ENCODE results near the gene ADK.

The ADK gene

DNA sequence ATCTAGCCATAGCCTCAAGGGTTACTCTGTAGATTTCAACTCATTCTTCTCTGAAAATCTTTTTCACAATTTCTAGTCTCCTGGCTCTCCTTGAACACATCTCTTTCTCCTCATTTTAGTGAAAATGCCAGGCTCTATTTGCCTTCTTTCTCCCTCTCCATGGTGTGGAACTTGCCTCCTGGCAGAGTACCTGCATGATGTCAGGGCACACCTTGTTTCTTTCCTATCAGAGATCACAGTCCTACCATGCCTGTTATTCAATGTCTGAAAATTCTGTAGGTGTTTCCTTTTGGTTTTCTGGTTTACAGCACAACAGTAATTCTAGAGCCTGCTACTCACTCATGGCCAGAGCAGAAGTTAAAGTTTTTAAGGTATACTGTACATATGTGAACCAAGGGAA is 237.8 kb downstream of the ADK start:
- TF ChIP-seq POLR2AphosphoS5 (IDR thresholded peaks at IDR 0.05; ENCODE audit: low read depth, low read length) (no peak), FOXP2 (optimal IDR thresholded peaks at IDR 0.05; ENCODE audit: borderline replicate concordance, extremely low read depth, extremely low read length, insufficient read depth) (no peak), SIN3A (IDR thresholded peaks at IDR 0.05; ENCODE audit: borderline replicate concordance, insufficient read depth, low read length) (no peak), TAF1 (IDR thresholded peaks at IDR 0.05; ENCODE audit: borderline replicate concordance, insufficient read depth, low read length) (no peak)
- TF ChIP-seq, protein P1, sequence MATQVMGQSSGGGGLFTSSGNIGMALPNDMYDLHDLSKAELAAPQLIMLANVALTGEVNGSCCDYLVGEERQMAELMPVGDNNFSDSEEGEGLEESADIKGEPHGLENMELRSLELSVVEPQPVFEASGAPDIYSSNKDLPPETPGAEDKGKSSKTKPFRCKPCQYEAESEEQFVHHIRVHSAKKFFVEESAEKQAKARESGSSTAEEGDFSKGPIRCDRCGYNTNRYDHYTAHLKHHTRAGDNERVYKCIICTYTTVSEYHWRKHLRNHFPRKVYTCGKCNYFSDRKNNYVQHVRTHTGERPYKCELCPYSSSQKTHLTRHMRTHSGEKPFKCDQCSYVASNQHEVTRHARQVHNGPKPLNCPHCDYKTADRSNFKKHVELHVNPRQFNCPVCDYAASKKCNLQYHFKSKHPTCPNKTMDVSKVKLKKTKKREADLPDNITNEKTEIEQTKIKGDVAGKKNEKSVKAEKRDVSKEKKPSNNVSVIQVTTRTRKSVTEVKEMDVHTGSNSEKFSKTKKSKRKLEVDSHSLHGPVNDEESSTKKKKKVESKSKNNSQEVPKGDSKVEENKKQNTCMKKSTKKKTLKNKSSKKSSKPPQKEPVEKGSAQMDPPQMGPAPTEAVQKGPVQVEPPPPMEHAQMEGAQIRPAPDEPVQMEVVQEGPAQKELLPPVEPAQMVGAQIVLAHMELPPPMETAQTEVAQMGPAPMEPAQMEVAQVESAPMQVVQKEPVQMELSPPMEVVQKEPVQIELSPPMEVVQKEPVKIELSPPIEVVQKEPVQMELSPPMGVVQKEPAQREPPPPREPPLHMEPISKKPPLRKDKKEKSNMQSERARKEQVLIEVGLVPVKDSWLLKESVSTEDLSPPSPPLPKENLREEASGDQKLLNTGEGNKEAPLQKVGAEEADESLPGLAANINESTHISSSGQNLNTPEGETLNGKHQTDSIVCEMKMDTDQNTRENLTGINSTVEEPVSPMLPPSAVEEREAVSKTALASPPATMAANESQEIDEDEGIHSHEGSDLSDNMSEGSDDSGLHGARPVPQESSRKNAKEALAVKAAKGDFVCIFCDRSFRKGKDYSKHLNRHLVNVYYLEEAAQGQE (IDR thresholded peaks at IDR 0.05; ENCODE audit: insufficient read depth in 1 of 2, low read depth in 2 of 2, low read length in 2 of 2), result no peak

DNA sequence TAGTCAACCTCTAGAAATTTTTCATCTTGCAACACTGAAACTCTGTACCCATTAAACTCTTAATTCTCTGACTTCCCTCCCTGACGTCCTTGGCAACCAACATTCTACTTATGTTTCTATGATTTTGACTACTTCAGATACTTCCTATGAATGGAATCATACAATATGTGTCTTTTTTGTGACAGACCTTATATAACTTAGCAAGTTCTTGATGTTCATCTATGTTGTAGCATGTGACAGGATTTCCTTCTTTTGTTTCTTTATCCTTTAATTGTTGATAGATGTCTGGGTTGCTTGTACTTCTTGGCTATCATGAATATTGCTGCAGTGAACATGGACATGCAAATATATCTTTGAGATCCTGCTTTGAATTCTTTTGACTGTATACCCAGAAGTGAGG is 240.8 kb downstream of the ADK start:
- TF ChIP-seq SIN3A (IDR thresholded peaks at IDR 0.05; ENCODE audit: borderline replicate concordance, insufficient read depth, low read length) (no peak), FOXP2 (optimal IDR thresholded peaks at IDR 0.05; ENCODE audit: borderline replicate concordance, extremely low read depth, extremely low read length, insufficient read depth) (no peak), TAF1 (IDR thresholded peaks at IDR 0.05; ENCODE audit: borderline replicate concordance, insufficient read depth, low read length) (no peak), POLR2AphosphoS5 (IDR thresholded peaks at IDR 0.05; ENCODE audit: low read depth, low read length) (no peak)
- TF ChIP-seq, protein P1 (IDR thresholded peaks at IDR 0.05; ENCODE audit: insufficient read depth in 1 of 2, low read depth in 2 of 2, low read length in 2 of 2), result no peak

DNA sequence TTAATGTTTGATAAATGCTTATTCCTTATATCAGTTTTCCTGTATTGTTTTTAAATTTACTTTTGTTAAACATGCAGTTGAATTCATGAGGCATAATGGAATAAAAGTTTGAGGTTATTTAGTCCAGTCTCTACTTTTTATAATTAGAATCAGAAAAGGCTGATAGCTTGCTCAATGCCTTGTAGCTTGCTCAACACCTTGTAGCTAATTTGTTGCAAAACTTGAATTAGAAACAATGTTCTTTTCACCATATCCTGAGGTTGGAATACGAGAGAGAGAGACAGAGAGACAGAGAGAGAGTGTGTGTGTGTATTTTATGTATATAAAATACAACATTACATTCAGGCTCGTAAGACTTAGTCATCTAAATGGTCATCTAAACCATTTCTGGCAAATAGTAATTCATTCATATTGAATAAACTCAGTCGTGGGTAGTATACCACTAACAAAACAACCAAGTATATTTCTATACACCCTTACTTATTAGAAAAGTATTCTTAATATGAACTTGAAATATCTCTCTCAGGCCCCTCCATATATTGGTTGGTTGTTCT is 243.5 kb downstream of the ADK start:
- TF ChIP-seq TAF1 (IDR thresholded peaks at IDR 0.05; ENCODE audit: borderline replicate concordance, insufficient read depth, low read length) (no peak), FOXP2 (optimal IDR thresholded peaks at IDR 0.05; ENCODE audit: borderline replicate concordance, extremely low read depth, extremely low read length, insufficient read depth) (no peak), SIN3A (IDR thresholded peaks at IDR 0.05; ENCODE audit: borderline replicate concordance, insufficient read depth, low read length) (no peak), POLR2AphosphoS5 (IDR thresholded peaks at IDR 0.05; ENCODE audit: low read depth, low read length) (no peak)

DNA sequence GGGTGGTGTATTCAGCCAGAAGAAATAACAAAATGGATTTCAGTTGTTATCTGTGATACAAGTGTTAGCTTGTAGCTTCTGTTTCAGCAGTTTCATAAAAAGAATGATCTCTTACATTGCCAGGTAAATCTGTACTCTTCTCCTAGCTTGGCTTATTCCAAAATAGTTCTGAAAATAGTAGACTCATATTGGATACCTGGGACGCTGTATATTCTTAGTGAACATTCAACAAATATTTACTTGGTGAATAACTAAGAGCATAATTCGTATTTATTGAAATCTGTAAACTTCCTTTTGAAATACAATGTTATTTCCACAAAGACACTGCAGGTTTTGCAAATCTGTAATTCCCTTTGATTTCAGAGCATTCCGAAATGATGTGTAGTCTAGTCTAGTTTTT is 249.2 kb downstream of the ADK start:
- TF ChIP-seq SIN3A (IDR thresholded peaks at IDR 0.05; ENCODE audit: borderline replicate concordance, insufficient read depth, low read length) (no peak), POLR2AphosphoS5 (IDR thresholded peaks at IDR 0.05; ENCODE audit: low read depth, low read length) (no peak), FOXP2 (optimal IDR thresholded peaks at IDR 0.05; ENCODE audit: borderline replicate concordance, extremely low read depth, extremely low read length, insufficient read depth) (no peak), TAF1 (IDR thresholded peaks at IDR 0.05; ENCODE audit: borderline replicate concordance, insufficient read depth, low read length) (no peak)
- TF ChIP-seq, protein P1 (IDR thresholded peaks at IDR 0.05; ENCODE audit: insufficient read depth in 1 of 2, low read depth in 2 of 2, low read length in 2 of 2), result no peak

- TF ChIP-seq TAF1 (IDR thresholded peaks at IDR 0.05; ENCODE audit: borderline replicate concordance, insufficient read depth, low read length), result no peak
- TF ChIP-seq, protein P1 (IDR thresholded peaks at IDR 0.05; ENCODE audit: insufficient read depth in 1 of 2, low read depth in 2 of 2, low read length in 2 of 2), result no peak
- TF ChIP-seq POLR2AphosphoS5 (IDR thresholded peaks at IDR 0.05; ENCODE audit: low read depth, low read length), result no peak
- TF ChIP-seq SIN3A (IDR thresholded peaks at IDR 0.05; ENCODE audit: borderline replicate concordance, insufficient read depth, low read length), result no peak
- TF ChIP-seq FOXP2 (optimal IDR thresholded peaks at IDR 0.05; ENCODE audit: borderline replicate concordance, extremely low read depth, extremely low read length, insufficient read depth), result no peak
Observed at GRCh38 chr10:74406006-74406405, 255.0 kb downstream of the ADK start.
